Neuronal stem cell (in vitro differentiated cells): ENCODE data around the gene KIF1A.

Source experiments
- DNase-seq: peaks from one replicate; pipeline ENCODE4 v3.0.0-alpha.2; 2013; ENCODE audit warnings: low spot score
- H2AFZ ChIP-seq: one replicate; pipeline ENCODE4 v1.6.1; 2013; ENCODE audit warnings: mild to moderate bottlenecking, low read length, inconsistent platforms
- H2AK5ac ChIP-seq: 2 replicates; pipeline ENCODE4 v1.6.1; 2013; ENCODE audit warnings: low read depth, mild to moderate bottlenecking, inconsistent platforms, low read length, moderate library complexity, mixed read lengths
- H2BK120ac ChIP-seq: 2 replicates; pipeline ENCODE4 v1.6.1; 2013; ENCODE audit warnings: low read depth, mild to moderate bottlenecking, inconsistent platforms, low read length, moderate library complexity, mixed read lengths
- H2BK12ac ChIP-seq: one replicate; pipeline ENCODE4 v1.6.1; 2013; ENCODE audit warnings: low read length, inconsistent platforms
- H2BK15ac ChIP-seq: 2 replicates; pipeline ENCODE4 v1.6.1; 2013; ENCODE audit warnings: mild to moderate bottlenecking, low read length, inconsistent platforms, mixed read lengths
- H2BK5ac ChIP-seq: one replicate; pipeline ENCODE4 v1.6.1; 2013; ENCODE audit warnings: inconsistent platforms, mild to moderate bottlenecking, low read length, moderate library complexity
- H3K14ac ChIP-seq: one replicate; pipeline ENCODE4 v1.6.1; 2013; ENCODE audit warnings: low read length, inconsistent platforms
- H3K18ac ChIP-seq: 2 replicates; pipeline ENCODE4 v1.6.1; 2013; ENCODE audit warnings: low read length, inconsistent platforms
- H3K23ac ChIP-seq: 2 replicates; pipeline ENCODE4 v1.6.1; 2013; ENCODE audit warnings: low read depth, mild to moderate bottlenecking, mixed read lengths, low read length, inconsistent platforms; ENCODE audit not compliant: poor library complexity
- H3K27ac ChIP-seq: replicated peaks from 3 replicates; pipeline ENCODE4 v1.5.1; 2013; ENCODE audit warnings: low read length, inconsistent platforms
- H3K27me3 ChIP-seq, 3 experiments: 2 replicates each; pipeline ENCODE4 v1.6.1; 2013; ENCODE audit warnings: low read length in 3 of 3, mild to moderate bottlenecking in 2 of 3, inconsistent platforms in 1 of 3, low read depth in 1 of 3, mixed read lengths in 1 of 3, moderate library complexity in 1 of 3; ENCODE audit not compliant: control insufficient read depth in 3 of 3, insufficient read depth in 3 of 3
- H3K36me3 ChIP-seq, 2 donors: replicated peaks in 1 of 2; 2 replicates each; pipeline ENCODE4 v1.6.1; 2013; ENCODE audit warnings: low read length in 2 of 2; ENCODE audit not compliant: control insufficient read depth in 2 of 2, insufficient read depth in 2 of 2
- H3K4ac ChIP-seq: 2 replicates; pipeline ENCODE4 v1.6.1; 2013; ENCODE audit warnings: inconsistent platforms, mild to moderate bottlenecking, low read length, moderate library complexity
- H3K4me1 ChIP-seq, 2 donors: 1 replicate in 1 of 2; 2 replicates in 1 of 2; pipeline ENCODE4 v1.6.1; 2013; ENCODE audit warnings: low read length in 2 of 2, low read depth in 1 of 2; ENCODE audit not compliant: control insufficient read depth in 2 of 2, insufficient read depth in 1 of 2
- H3K4me2 ChIP-seq: one replicate; pipeline ENCODE4 v1.6.1; 2013; ENCODE audit warnings: mild to moderate bottlenecking, low read length, inconsistent platforms; ENCODE audit not compliant: insufficient read depth, poor library complexity, severe bottlenecking
- H3K4me3 ChIP-seq, 2 donors: 2 replicates each; pipeline ENCODE4 v1.5.1; 2013; ENCODE audit warnings: low read length in 2 of 2, mild to moderate bottlenecking in 2 of 2, inconsistent platforms in 1 of 2, moderate library complexity in 1 of 2
- H3K79me1 ChIP-seq: one replicate; pipeline ENCODE4 v1.6.1; 2013; ENCODE audit warnings: low read depth, mild to moderate bottlenecking, inconsistent platforms, low read length, moderate library complexity
- H3K9ac ChIP-seq: one replicate; pipeline ENCODE4 v1.6.1; 2013; ENCODE audit warnings: mild to moderate bottlenecking, low read depth, low read length, inconsistent platforms; ENCODE audit not compliant: poor library complexity
- H3K9me3 ChIP-seq, 2 donors: replicated peaks in 1 of 2; 2 replicates each; pipeline versions ENCODE3 to v1.6.1; 2013; ENCODE audit warnings: low read length in 2 of 2, mild to moderate bottlenecking in 2 of 2, inconsistent platforms in 1 of 2, low read depth in 1 of 2, mixed read lengths in 1 of 2, moderate library complexity in 1 of 2; ENCODE audit not compliant: control insufficient read depth in 2 of 2, insufficient read depth in 1 of 2
- H4K8ac ChIP-seq: one replicate; pipeline ENCODE4 v1.6.1; 2013; ENCODE audit warnings: low read depth, mild to moderate bottlenecking, inconsistent platforms, low read length, moderate library complexity
- H4K91ac ChIP-seq: one replicate; pipeline ENCODE4 v1.6.1; 2013; ENCODE audit warnings: low read length, low read depth, mild to moderate bottlenecking, inconsistent platforms; ENCODE audit not compliant: poor library complexity
- WGBS, 2 donors: extraction: QIAGEN DNeasy Blood & Tissue Kit; methylation state at CpG; one replicate each; pipeline ENCODE4 v1.1.7; 2013; ENCODE audit warnings: missing lambda C conversion rate in 2 of 2, mixed read lengths in 1 of 2; ENCODE audit not compliant: insufficient read length in 2 of 2, insufficient replicate concordance in 1 of 2; ENCODE audit errors: extremely low coverage in 2 of 2; 5-methylcytosine and 5-hydroxymethylcytosine counted together

KIF1A gene

GRCh38 chr2:240809276-240809675 is 10.7 kb downstream of the KIF1A start:
- DNase-seq, result no peak
- no peak overlapping the region for H4K91ac ChIP-seq
- no peak overlapping the region for H3K18ac ChIP-seq
- H3K23ac ChIP-seq, result no peak overlapping the region
- H3K36me3 ChIP-seq, result peaks cover 14 to 18% of the 10 kb centered on the region in 2 donors
- no peaks in the 10 kb centered on the region for H3K4me1 ChIP-seq
- WGBS, 2 donors, result no CpG with 5 or more reads among the region's 9 CpGs
- no peak overlapping the region for H2BK12ac ChIP-seq
- H3K79me1 ChIP-seq, result peaks cover 24% of the 10 kb centered on the region
- no peak overlapping the region for H2BK120ac ChIP-seq
- no peak overlapping the region for H3K14ac ChIP-seq
- H3K4ac ChIP-seq, result no peak overlapping the region
- H3K4me2 ChIP-seq, result no peak overlapping the region
- no peak overlapping the region for H2BK15ac ChIP-seq
- no peak overlapping the region for H3K9ac ChIP-seq
- H2AK5ac ChIP-seq, result no peak overlapping the region
- no peak overlapping the region for H3K4me3 ChIP-seq
- no peak overlapping the region for H4K8ac ChIP-seq
- H3K9me3 ChIP-seq, result peaks cover 16 to 33% of the 10 kb centered on the region in 2 donors
- H3K27ac ChIP-seq, result no peak overlapping the region
- H3K27me3 ChIP-seq, result peaks cover 0 to 3% (median 0%) of the 10 kb centered on the region in 3 experiments
- no peak overlapping the region for H2BK5ac ChIP-seq
- H2AFZ ChIP-seq, result no peak overlapping the region

GRCh38 chr2:240806459-240806858 is 13.6 kb downstream of the KIF1A start:
- no CpG with 5 or more reads among the region's 2 CpGs for WGBS, 2 donors
- Histone ChIP-seq H2BK5ac (no peak overlapping the region), H3K4me2 (no peak overlapping the region)

GRCh38 chr2:240806006-240806405 is 14.0 kb downstream of the KIF1A start:
- Histone ChIP-seq H3K23ac (no peak overlapping the region), H3K79me1 (peaks cover 8% of the 10 kb centered on the region), H2BK12ac (no peak overlapping the region), H3K36me3 (peaks cover 3 to 7% of the 10 kb centered on the region in 2 donors), H3K4me1 (no peaks in the 10 kb centered on the region), H3K4ac (no peak overlapping the region), H2AFZ (no peak overlapping the region), H3K4me2 (no peak overlapping the region), H3K14ac (no peak overlapping the region), H3K18ac (no peak overlapping the region), H3K9me3 (peaks cover 2 to 20% of the 10 kb centered on the region in 2 donors), H3K4me3 (no peak overlapping the region), H2AK5ac (no peak overlapping the region), H3K9ac (no peak overlapping the region), H4K8ac (no peak overlapping the region), H3K27ac (no peak overlapping the region), H2BK120ac (no peak overlapping the region), H2BK15ac (no peak overlapping the region), H3K27me3 (no peaks in the 10 kb centered on the region), H4K91ac (no peak overlapping the region), H2BK5ac (no peak overlapping the region)
- no peak for DNase-seq
- WGBS, 2 donors, result no CpG with 5 or more reads among the region's 4 CpGs

More at GRCh38 chr2:240806459-240806858, 13.6 kb downstream of the KIF1A start:
- Histone ChIP-seq H3K79me1 (peaks cover 9% of the 10 kb centered on the region), H3K27me3 (no peaks in the 10 kb centered on the region), H2BK120ac (no peak overlapping the region), H3K36me3 (peaks cover 3 to 7% of the 10 kb centered on the region in 2 donors), H3K4me3 (no peak overlapping the region), H3K23ac (no peak overlapping the region), H2AK5ac (no peak overlapping the region), H2BK12ac (no peak overlapping the region), H3K14ac (no peak overlapping the region), H3K27ac (no peak overlapping the region), H3K4ac (no peak overlapping the region), H3K9ac (no peak overlapping the region), H3K9me3 (peaks cover 2 to 16% of the 10 kb centered on the region in 2 donors), H2BK15ac (no peak overlapping the region), H3K4me1 (no peaks in the 10 kb centered on the region), H2AFZ (no peak overlapping the region), H3K18ac (no peak overlapping the region), H4K8ac (no peak overlapping the region), H4K91ac (no peak overlapping the region)
- DNase-seq, result no peak

GRCh38 chr2:240803191-240803590 is 16.8 kb downstream of the KIF1A start:
- no peak overlapping the region for H3K9ac ChIP-seq
- peaks cover 2 to 14% of the 10 kb centered on the region in 2 donors for H3K9me3 ChIP-seq
- H4K91ac ChIP-seq, result no peak overlapping the region
- no peak for DNase-seq
- no peak overlapping the region for H2BK120ac ChIP-seq
- H3K4me2 ChIP-seq, result no peak overlapping the region
- H3K14ac ChIP-seq, result no peak overlapping the region
- no peak overlapping the region for H3K4me3 ChIP-seq
- H3K27me3 ChIP-seq, result no peaks in the 10 kb centered on the region
- H3K4me1 ChIP-seq, result no peaks in the 10 kb centered on the region
- H2BK5ac ChIP-seq, result no peak overlapping the region
- H2AFZ ChIP-seq, result no peak overlapping the region
- H2BK12ac ChIP-seq, result no peak overlapping the region
- H3K27ac ChIP-seq, result no peak overlapping the region
- peaks cover 0 to 4% of the 10 kb centered on the region in 2 donors for H3K36me3 ChIP-seq
- no peak overlapping the region for H2AK5ac ChIP-seq
- peaks cover 7% of the 10 kb centered on the region for H3K79me1 ChIP-seq
- no peak overlapping the region for H3K4ac ChIP-seq
- no peak overlapping the region for H2BK15ac ChIP-seq
- H3K23ac ChIP-seq, result no peak overlapping the region
- WGBS, 2 donors, result no CpG with 5 or more reads among the region's 8 CpGs
- H4K8ac ChIP-seq, result no peak overlapping the region
- H3K18ac ChIP-seq, result no peak overlapping the region
